DMS114 treated with DMSO at 0.1 percent for 48 hours (cell line): ENCODE results near the gene S100A16.
"Not testable (repeated sequence)": the region's sequence is repeated elsewhere in the genome, so short reads cannot be mapped to it uniquely, and the experiment has no call there.

Experiments
- DNase-seq: peaks from one replicate; lab custom pipeline; 2025; ENCODE audit not compliant: unreplicated experiment; lab: John Stamatoyannopoulos, UW

S100A16 gene

DNA sequence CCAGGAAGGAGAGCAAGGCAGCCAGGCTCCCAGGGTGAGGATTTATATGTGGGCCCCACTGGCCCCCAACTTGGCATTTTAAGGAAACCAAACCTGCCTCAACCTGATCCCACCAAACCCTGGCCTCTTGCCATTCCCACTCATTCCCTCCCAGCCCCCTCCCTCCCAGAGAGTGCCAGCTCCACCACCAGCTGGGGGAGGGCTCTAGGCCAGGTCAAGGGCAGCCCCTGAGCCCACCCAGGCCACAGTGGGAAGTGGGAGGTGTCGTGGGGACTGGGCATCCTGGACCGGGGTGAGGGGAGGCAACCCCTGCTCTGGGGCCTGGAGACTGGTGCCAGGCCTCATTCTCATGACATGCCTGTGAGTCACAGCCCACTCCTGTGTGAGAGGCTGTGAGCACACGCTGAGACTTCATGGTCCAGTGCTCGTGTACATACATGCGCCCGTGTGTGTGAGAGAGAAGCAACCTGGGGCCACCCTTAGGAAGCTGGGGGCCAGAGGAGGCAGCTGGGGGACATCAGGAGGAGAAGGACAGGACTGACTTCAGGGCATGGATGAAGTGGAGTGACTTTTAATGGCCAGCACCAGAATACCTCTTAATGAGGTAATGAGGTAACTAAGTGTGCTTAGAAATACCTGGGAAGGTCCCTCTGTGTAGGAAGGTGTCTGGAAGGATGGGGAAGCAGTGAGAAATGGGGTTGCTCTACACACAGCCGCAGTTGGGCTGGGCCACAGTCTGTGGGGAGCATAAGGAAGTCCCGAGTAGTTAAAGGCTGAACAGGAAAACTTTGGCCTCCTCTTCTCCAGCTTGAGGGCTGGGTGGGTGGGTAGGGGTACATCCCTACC is 47.2 kb downstream of the S100A16 start, which contains the start of gene S100A2:
Gene S100A2, minus strand, starts transcription at position 316 of the 846 bp plus-strand sequence. CDS start 1,967 bp downstream, outside the sequence.
- no peak for DNase-seq

DNA sequence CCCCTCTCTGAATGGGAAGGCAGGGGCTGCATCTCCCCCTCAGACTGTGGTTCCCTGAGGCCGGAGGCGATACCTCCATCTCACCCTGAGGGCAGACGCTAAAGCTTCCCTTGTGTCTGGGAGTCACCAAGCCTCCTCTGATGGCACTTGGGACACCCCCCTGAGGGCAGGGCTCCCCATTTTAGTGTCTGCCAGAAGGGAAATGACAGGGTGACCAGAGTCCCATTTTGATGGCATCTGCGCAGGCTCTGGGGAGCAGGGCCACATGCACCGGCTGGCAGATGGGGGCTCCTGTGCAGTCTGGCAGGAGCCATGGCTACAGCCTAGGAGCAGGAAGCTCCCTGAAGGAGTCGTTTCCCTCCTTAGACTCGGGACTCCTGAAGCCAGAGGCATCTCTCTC is 48.9 kb downstream of the S100A16 start:
- DNase-seq, result no peak

DNA sequence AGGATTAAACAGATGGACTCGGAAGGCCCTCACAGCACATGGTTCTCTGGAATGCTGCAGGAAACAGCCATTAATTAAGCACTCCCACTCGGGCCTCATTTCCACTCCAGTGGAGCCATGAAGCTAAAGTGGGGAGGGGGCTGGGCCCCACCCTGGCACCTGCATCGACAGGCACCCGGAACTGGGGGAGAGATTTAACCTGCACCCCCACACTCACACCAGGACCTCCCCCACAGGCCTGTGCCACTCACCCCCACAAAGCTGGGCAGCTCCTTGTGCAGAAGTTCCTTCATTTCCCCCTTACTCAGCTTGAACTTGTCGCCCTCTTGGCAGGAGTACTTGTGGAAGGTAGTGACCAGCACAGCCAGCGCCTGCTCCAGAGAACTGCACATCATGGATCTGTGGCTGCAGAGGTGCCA is 49.4 kb downstream of the S100A16 start:
- no peak for DNase-seq

DNA sequence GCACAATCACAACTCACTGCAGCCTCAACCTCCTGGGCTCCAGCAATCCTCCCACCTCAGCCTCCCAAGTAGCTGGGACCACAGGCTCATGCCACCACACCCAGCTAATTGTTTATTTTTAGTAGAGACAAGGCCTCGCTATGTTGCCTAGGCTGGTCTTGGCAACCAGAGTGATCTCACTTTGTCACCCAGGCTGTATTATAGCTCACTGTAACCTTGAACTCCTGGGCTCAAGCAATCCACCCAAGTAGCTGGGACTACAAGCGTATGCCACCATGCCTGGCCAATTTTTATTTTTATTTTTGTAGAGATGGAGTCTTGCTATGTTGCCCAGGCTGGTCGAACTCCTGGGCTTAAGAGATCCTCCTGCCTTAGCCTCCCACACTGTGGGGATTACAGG is 50.9 kb downstream of the S100A16 start:
- not testable (repeated sequence) for DNase-seq

DNA sequence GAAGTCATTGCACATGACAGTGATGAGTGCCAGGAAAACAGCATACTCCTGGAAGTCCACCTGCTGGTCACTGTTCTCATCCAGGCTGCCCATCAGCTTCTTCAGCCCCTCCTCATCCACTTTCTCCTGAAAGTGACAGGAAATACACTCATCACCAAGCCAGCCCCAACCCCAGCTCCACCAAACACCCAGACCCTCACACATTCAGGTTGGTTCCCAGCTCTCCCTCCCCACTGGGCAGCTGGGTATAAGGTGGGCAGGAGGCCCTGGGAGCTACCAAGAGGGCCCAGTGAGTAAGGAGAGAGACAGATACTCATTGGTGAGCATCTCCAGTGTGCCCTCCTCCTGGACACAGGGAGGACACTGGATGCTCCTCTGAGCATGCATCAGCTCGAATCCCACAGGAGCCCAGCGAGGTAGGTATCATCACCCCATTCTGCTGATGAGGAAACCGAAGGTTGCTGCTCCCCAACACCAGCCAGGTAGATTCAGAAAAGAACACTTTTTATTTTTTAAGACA is 51.4 kb downstream of the S100A16 start:
- no peak for DNase-seq

DNA sequence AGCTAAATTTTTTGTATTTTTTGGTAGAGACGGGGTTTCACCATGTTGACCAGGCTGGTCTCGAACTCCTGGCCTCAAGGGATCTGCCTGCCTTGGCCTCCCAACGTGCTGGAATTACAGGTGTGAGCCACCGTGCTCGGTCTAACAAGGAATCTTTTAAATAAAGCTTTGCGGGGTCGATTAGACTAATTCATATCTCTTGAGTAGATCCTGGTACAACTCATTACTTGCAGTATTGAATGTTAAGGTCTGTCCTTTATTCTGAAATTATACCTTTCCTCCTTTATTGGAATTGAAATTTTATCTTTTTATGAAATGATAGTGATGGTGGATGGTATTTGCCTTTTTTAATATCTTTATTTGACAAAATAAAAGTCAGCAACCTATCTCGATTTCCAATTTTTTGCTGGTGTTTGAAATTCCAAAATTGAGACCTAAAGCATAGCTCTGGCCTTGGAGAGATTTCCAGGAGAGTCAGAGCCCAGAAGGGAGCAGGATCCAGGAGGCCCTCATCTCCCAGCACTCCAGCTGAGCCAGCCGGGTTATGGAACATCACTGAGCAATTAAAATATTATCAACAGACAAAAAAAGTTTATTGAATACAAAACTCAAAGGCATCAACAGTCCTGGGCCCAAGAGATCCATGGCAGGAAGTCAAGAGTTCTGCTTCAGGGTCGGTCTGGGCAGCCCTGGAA is 52.0 kb downstream of the S100A16 start:
- DNase-seq, result no peak

DNA sequence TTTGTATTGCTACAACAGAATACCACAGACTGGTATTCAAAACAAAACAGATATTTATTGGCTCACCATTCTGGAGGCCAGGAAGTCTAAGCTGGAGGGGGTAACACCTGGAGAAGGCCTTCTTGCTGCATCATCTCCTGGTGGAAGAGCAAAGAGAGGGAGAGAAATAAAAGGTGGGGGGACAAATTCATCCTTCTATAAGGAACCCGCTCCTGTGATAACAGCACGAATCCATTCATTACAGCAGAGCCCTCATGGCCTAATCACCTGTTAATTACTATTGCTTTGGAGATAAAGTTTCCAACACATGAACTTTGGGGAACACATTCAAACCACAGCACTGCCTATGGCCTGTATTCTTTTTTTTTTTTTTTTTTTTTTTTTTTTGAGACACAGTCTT is 52.7 kb downstream of the S100A16 start:
- DNase-seq, result no peak

GRCh38 chr1:153557877-153558276 is 55.1 kb downstream of the S100A16 start:
- DNase-seq, result no peak
